HL-60 (cell line): ENCODE measurements around the gene CNTNAP2.

Source experiments
- GABPA ChIP-seq: IDR thresholded peaks from 2 replicates; pipeline ENCODE4 v1.6.1; 2012; ENCODE audit warnings: low read depth
- POLR2AphosphoS5 ChIP-seq: IDR thresholded peaks from 2 replicates; pipeline ENCODE4 v1.6.1; 2012; ENCODE audit warnings: low read depth
- SPI1 ChIP-seq: IDR thresholded peaks from 2 replicates; pipeline ENCODE4 v1.6.1; 2012; ENCODE audit warnings: low read depth, mild to moderate bottlenecking, borderline replicate concordance
- TF ChIP-seq, protein P1 (sequence below): IDR thresholded peaks from one replicate; pipeline ENCODE4 v1.5.1; 2011; ENCODE audit warnings: low read length, control low read depth, inconsistent platforms; ENCODE audit not compliant: insufficient read depth
- TF ChIP-seq, protein P2 (sequence below): IDR thresholded peaks from 2 replicates; pipeline ENCODE4 v1.6.1; 2012; ENCODE audit warnings: low read depth; ENCODE audit not compliant: insufficient replicate concordance

DNA sequence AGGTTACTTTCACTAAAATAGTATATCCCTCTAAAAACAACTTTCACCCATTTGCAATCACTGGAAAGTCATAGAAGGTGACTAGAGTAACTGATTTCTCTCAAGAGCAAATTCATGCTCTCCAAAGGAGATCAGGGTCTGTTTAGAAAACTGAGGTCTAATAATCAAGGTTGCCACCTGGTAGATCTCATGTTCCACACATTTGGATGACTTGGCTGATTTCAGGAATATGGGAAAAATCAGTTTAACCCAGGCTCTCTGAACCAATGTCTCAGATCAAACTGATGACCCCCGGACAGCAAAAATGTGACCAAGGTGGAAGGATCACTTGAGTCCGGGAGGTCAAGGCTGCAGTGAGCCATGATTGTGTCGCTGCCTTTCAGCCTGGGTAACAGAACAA lies 1911.6 kb downstream of the CNTNAP2 start:
- TF ChIP-seq, protein P1, sequence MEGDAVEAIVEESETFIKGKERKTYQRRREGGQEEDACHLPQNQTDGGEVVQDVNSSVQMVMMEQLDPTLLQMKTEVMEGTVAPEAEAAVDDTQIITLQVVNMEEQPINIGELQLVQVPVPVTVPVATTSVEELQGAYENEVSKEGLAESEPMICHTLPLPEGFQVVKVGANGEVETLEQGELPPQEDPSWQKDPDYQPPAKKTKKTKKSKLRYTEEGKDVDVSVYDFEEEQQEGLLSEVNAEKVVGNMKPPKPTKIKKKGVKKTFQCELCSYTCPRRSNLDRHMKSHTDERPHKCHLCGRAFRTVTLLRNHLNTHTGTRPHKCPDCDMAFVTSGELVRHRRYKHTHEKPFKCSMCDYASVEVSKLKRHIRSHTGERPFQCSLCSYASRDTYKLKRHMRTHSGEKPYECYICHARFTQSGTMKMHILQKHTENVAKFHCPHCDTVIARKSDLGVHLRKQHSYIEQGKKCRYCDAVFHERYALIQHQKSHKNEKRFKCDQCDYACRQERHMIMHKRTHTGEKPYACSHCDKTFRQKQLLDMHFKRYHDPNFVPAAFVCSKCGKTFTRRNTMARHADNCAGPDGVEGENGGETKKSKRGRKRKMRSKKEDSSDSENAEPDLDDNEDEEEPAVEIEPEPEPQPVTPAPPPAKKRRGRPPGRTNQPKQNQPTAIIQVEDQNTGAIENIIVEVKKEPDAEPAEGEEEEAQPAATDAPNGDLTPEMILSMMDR = no peak
- TF ChIP-seq, protein P2, sequence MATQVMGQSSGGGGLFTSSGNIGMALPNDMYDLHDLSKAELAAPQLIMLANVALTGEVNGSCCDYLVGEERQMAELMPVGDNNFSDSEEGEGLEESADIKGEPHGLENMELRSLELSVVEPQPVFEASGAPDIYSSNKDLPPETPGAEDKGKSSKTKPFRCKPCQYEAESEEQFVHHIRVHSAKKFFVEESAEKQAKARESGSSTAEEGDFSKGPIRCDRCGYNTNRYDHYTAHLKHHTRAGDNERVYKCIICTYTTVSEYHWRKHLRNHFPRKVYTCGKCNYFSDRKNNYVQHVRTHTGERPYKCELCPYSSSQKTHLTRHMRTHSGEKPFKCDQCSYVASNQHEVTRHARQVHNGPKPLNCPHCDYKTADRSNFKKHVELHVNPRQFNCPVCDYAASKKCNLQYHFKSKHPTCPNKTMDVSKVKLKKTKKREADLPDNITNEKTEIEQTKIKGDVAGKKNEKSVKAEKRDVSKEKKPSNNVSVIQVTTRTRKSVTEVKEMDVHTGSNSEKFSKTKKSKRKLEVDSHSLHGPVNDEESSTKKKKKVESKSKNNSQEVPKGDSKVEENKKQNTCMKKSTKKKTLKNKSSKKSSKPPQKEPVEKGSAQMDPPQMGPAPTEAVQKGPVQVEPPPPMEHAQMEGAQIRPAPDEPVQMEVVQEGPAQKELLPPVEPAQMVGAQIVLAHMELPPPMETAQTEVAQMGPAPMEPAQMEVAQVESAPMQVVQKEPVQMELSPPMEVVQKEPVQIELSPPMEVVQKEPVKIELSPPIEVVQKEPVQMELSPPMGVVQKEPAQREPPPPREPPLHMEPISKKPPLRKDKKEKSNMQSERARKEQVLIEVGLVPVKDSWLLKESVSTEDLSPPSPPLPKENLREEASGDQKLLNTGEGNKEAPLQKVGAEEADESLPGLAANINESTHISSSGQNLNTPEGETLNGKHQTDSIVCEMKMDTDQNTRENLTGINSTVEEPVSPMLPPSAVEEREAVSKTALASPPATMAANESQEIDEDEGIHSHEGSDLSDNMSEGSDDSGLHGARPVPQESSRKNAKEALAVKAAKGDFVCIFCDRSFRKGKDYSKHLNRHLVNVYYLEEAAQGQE = no peak
- TF ChIP-seq POLR2AphosphoS5 = no peak
- no peak for TF ChIP-seq GABPA
- TF ChIP-seq SPI1 = no peak
